ENCODE results near the gene N4BP3.
A peak's percentile ranks its signal among the peaks of the same experiment; 100 is the strongest.

Gene N4BP3

GRCh38 chr5:178147406-178147805 is 34.1 kb downstream of the N4BP3 start:
- no peak for DNase-seq (ENCODE audit: low spot score)

- DNase-seq (ENCODE audit: low spot score) = no peak
These were observed 36.0 kb downstream of the N4BP3 start for GRCh38 chr5:178149199-178149932.

- no peak for DNase-seq (ENCODE audit: low spot score)
These were observed 37.8 kb downstream of the N4BP3 start for GRCh38 chr5:178150977-178151734.

GRCh38 chr5:178152491-178153444 is 39.4 kb downstream of the N4BP3 start:
- no peak for DNase-seq (ENCODE audit: low spot score)

- peak; percentile 99 for DNase-seq (ENCODE audit: low spot score)
These were observed 40.4 kb downstream of the N4BP3 start, which contains the start of gene NHP2 for GRCh38 chr5:178153530-178154340. TSS of gene NHP2 (minus strand) at chr5:178153885. CDS start at chr5:178153817, 68 bp downstream.

GRCh38 chr5:178155065-178155464 is 41.7 kb downstream of the N4BP3 start:
- no peak for DNase-seq (ENCODE audit: low spot score)

GRCh38 chr5:178160176-178160575 is 46.8 kb downstream of the N4BP3 start:
- DNase-seq (ENCODE audit: low spot score) = no peak

- DNase-seq (ENCODE audit: low spot score) = no peak
These were observed 49.1 kb downstream of the N4BP3 start for GRCh38 chr5:178162481-178162880.

- peak; percentile 92 for DNase-seq (ENCODE audit: low spot score)
These were observed 50.7 kb downstream of the N4BP3 start for GRCh38 chr5:178163772-178164735.

- DNase-seq (ENCODE audit: low spot score) = no peak
These were observed 52.2 kb downstream of the N4BP3 start for GRCh38 chr5:178165581-178165980.

- DNase-seq (ENCODE audit: low spot score) = no peak
These were observed 57.1 kb downstream of the N4BP3 start for GRCh38 chr5:178170455-178170854.

- DNase-seq (ENCODE audit: low spot score) = no peak
These were observed 61.1 kb downstream of the N4BP3 start for GRCh38 chr5:178174456-178174855.
